Fibroblast of the aortic adventitia (primary cell): ENCODE data around the gene COL15A1. TPM values are rescaled to one million over a fixed set of nuclear protein-coding genes. Genes with fewer than 3 reads are reported as not detected.
A peak's percentile ranks its signal among the peaks of the same experiment; 100 is the strongest.

Source experiments
- DNase-seq: peaks from one replicate; pipeline ENCODE4 v3.0.0-alpha.2; 2010; ENCODE audit warnings: low read depth
- H3K4me3 ChIP-seq: 2 replicates; pipeline ENCODE4 v1.5.1; 2011; ENCODE audit warnings: low read depth, mild to moderate bottlenecking, control low read depth, low read length, moderate library complexity
- total RNA-seq: library from RNA; depleted of rRNA; stranded (reverse); fragments of >200 nt; gene quantifications from 2 replicates; pipeline ENCODE4 v1.2.3, GENCODE V29; 2012; ENCODE audit warnings: low replicate concordance
- TF ChIP-seq, protein P1 (sequence below): IDR thresholded peaks from 2 replicates; pipeline ENCODE4 v1.5.1; 2011; ENCODE audit warnings: mild to moderate bottlenecking, low read length, control low read depth, inconsistent platforms; ENCODE audit not compliant: insufficient read depth

The COL15A1 gene
- total RNA-seq, 1 donor, result 25.3 TPM

DNA sequence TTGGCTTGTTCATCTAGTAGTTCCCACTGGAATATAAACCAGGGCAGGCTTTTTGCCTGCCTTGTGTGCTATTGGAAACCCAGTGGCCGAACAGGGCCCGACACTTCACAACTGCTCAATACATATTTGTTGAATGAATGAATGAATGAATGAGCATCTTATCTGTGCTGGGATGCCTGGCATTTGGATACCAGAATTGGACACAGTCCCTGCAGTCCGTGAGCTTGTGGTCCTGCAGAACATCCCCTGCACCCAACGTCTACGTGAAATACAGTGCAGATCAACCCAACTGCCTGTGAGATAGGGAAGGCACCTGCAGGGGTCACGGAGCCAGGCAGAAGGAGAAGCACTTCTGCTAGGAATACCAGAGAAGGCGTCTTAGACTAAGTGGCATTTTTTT lies 30.0 kb upstream of the COL15A1 start:
- TF ChIP-seq, protein P1, sequence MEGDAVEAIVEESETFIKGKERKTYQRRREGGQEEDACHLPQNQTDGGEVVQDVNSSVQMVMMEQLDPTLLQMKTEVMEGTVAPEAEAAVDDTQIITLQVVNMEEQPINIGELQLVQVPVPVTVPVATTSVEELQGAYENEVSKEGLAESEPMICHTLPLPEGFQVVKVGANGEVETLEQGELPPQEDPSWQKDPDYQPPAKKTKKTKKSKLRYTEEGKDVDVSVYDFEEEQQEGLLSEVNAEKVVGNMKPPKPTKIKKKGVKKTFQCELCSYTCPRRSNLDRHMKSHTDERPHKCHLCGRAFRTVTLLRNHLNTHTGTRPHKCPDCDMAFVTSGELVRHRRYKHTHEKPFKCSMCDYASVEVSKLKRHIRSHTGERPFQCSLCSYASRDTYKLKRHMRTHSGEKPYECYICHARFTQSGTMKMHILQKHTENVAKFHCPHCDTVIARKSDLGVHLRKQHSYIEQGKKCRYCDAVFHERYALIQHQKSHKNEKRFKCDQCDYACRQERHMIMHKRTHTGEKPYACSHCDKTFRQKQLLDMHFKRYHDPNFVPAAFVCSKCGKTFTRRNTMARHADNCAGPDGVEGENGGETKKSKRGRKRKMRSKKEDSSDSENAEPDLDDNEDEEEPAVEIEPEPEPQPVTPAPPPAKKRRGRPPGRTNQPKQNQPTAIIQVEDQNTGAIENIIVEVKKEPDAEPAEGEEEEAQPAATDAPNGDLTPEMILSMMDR, result no peak
- DNase-seq, result no peak
- H3K4me3 ChIP-seq, result no peak overlapping the region

DNA sequence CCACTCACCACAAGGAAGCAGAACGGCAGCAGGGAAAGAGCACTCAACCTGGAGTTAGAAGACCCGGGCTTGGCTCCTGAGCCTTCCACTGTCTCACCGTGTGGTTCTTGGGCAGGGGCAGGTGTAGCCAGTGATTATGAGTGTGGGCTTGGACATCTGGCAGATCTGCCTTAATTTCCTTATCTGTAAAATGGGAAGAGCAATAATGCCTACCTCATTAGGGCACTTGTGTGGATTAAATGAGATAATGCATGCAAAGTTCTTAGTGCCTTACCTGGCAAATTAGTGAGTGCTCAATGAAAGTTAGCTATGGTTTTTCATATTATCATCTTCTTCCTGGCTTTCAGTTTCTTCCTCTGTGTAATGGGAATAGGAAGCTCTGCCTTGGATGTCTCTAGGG lies 28.1 kb upstream of the COL15A1 start:
- no peak overlapping the region for H3K4me3 ChIP-seq
- no peak for DNase-seq
- TF ChIP-seq, protein P1, result no peak

DNA sequence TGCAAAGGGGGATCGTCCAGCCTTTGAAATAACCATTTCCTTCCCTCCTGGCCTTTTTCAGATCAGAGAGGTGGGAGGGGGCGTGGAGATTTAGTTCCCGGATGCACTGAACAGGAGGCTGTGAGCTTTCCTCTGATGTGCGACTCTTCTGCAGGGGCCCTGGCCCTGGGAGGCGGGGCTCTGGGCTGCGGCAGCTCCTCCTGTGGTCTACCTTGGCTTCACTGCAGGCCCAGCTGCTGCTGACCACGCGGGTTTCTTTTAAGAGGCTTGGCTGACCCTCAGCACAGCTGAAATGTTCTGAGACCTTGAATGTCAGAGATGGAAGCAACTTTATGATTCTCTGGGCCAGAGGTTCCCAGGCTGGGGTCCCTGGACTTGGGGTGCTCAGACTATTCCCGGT lies 27.0 kb upstream of the COL15A1 start:
- TF ChIP-seq, protein P1, result no peak
- H3K4me3 ChIP-seq, result no peak overlapping the region
- DNase-seq, result peak; percentile 29

DNA sequence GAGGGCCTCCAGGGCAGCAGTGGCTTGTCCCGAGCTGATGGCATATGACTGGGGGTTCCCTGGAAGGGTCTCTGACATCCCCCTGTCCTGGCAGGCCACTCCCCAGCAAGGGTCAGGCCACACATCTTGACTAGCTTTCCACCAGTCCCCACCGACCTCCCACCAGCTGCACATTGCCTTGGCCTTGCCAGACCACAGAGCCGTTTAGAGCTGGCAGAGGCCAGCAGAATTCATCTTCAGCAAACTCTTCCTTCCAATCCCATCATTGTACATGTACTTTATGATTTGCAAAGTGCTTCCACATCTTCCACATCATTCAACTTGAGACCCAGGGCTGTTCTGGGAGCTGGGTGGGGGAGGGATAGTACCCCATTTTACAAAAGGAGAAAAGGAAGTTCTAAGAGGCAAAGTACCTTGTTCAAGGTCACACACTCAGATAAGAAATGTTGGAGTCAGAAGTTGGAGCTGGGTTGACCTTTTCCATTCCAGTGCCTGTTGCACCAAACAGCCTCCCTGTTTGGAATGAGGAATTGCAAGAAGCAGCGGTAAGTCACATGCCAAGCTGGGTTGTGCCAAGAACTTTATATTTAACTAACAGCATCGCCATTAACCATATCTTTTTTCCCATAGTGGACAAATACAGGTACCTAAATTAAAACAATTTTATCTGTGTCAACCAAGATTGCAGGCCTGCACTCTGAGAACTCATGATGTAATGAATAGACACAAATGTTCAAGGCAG lies 25.8 kb upstream of the COL15A1 start:
- TF ChIP-seq, protein P1, result no peak
- H3K4me3 ChIP-seq, result no peak overlapping the region
- peak; percentile 35 for DNase-seq

DNA sequence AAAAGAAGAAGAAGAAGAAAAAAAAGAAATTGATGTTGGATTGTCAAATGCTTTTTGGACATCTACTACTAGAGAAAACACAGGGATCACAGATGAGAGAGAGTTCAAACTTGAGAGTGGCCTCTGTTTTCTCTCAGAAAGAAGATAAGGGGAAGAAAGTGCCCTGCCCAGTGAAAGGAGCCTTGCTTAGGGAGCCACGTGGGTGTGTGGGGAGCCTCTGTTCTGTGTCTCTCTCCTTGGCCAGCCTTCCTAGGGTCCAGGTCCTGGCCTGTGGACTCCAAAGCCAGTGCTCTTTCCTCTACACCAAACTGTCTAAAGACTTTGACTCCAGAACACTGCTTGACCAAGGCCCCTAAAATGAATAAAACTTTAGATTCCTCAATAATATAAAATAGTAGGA lies 22.0 kb upstream of the COL15A1 start:
- H3K4me3 ChIP-seq, result no peak overlapping the region
- TF ChIP-seq, protein P1, result no peak
- DNase-seq, result no peak

DNA sequence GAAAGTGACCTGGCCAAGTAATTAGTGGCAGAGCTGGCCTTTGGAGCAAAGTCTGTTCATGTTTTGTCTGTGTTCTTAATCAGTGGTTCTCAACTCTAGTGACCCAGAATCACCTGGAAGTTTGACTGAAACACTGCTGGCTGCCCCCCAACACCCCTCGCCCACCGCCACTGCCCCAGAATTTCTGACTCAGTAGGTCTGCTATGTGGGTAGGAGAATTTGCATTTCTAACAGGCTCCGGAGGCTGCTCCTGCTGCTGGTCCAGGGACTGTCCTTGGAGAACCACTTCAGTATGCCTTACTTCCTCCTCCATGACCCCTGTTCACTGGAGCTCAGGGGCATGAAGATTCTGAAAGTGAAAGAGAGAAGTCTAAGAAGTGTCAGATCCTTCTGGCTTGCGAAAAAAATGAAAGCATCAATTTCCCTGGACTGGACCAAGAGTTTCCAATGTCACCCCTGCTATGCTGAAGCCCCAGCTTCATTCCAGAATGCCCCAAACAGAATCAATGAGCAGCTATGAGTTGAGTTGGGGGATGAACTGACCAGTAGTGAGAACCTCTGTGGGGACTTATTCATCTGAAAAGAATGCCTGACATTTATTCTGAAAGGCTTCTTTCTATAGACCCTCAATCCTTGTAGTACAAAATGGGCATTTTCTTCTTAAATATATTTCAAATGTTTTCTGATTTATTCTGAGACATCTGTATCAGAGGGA lies 20.8 kb upstream of the COL15A1 start:
- DNase-seq, result no peak
- TF ChIP-seq, protein P1, result no peak
- no peak overlapping the region for H3K4me3 ChIP-seq
